Measurements from ENCODE around the gene NANS. TPM values are rescaled to one million over a fixed set of nuclear protein-coding genes. Genes with fewer than 3 reads are reported as not detected.

Gene NANS
- total and polyA plus RNA-seq, 10 of the 15 experiments (the other 5 are each of a cell fraction or from before 2014, with no cell fraction given): 21.0 to 126 (median 52.3) TPM

DNA sequence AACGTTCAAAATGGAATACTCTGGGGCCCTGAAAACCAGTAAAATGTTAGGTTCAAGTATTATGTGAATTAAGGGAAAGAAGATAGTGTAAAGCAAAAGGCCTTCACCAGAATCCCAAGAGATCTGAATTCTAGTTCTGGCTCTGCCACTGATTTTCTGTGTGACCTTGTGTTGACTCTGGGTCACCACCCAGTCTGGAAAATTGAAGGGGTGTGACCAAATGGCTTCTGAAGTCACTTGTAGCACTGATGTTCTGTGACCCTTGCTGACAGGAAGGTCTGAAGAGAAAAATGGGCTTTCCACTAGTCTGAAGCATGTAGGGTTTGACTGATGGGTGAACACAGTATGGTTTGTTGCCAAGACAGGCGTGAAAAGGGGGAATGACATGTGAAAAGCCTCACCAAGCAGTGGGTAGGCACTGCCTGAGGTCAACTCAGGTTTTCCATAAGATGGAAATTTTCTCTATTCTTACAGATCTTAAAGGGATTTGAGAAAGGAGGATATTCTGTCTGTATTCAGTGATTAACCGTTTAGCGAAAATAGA, 40.3 kb upstream of the NANS start:
- Histone ChIP-seq H3K4me1 (ENCODE audit: control insufficient read depth, insufficient read depth, low read length) (no peaks in the 10 kb centered on the region), H4K20me1 (ENCODE audit: control insufficient read depth, insufficient read depth) (no peaks in the 10 kb centered on the region), H3K9ac (ENCODE audit: control insufficient read depth, insufficient read depth, low read length) (no peak overlapping the region), H3K4me3 (no peak overlapping the region), H3K27me3 (replicated peaks in 1 of 2; ENCODE audit: control insufficient read depth in 2 of 2, insufficient read depth in 2 of 2, low read length in 1 of 2) (no peaks in the 10 kb centered on the region), H3K27ac (ENCODE audit: control insufficient read depth, insufficient read depth) (no peak overlapping the region), H3K79me2 (ENCODE audit: control insufficient read depth, insufficient read depth, low read length) (no peaks in the 10 kb centered on the region), H2AFZ (ENCODE audit: control insufficient read depth, low read depth, low read length) (no peak overlapping the region), H3K4me2 (ENCODE audit: control insufficient read depth, insufficient read depth) (no peak overlapping the region), H3K9me3 (replicated peaks; ENCODE audit: control insufficient read depth, insufficient read depth, low read length) (no peaks in the 10 kb centered on the region), H3K36me3 (ENCODE audit: control insufficient read depth in 2 of 2, insufficient read depth in 2 of 2, low read length in 1 of 2) (peaks cover 26 to 32% of the 10 kb centered on the region in 2 experiments)
- FAIRE-seq (no peak), DNase-seq (ENCODE audit: low read depth, low spot score) (no peak), ATAC-seq (no peak)
- BruUV-seq (replicated peaks): no TSS peak
- RAD21 ChIA-PET (ENCODE audit: unreplicated experiment): no interaction called here
- POLR2A ChIA-PET: no interaction called here
- CTCF ChIA-PET: interaction anchor here (1.2 to 1.7 kb wide), 2 partner anchors 9 to 18 kb away, joined by 3 to 7 read pairs; no protein-coding TSS in a partner anchor
- intact Hi-C loops (cut with micrococcal nuclease; ENCODE audit: unreplicated experiment): no loop called here
- in situ Hi-C loops (cut with MboI): no loop called here
- SMC1A ChIA-PET (ENCODE audit: uncharacterized antibody, unreplicated experiment): no interaction called here
- TF ChIP-seq POLR2A (IDR thresholded peaks at IDR 0.05; ENCODE audit: low read depth, low read length) (0 out of 2 replicates have a peak, but pooled peaks have one; percentile 29), POLR2AphosphoS5 (IDR thresholded peaks at IDR 0.05; ENCODE audit: low read length) (peak; percentile 44; the same call in 1 of the 2 replicates), HDGF (IDR thresholded peaks at IDR 0.05) (no peak)
- WGBS (ENCODE audit: insufficient coverage, insufficient replicate concordance, low lambda C conversion rate, missing lambda C conversion rate): 87% methylated on average over 4 of the region's 4 CpGs

DNA sequence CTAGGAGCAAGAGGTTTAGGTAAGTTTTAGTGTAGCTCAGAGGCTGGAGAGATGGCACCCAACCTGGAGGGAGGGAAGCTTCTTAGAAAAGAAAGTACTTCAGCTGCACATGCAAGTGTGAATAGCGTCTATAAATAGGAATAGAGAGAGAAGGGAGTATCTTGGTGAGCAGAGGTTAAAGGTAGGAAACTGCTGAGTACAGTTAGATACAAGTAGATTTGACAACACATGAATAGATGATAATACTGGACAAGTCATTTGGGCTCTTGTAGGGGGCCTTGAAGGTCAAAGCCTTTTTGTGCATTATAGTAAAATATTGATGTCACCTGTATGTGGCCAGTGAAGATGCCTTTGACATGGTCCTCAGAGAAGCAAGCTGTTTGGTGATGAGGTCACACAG, 39.2 kb upstream of the NANS start:
- ATAC-seq (no peak), DNase-seq (ENCODE audit: low read depth, low spot score) (no peak), FAIRE-seq (no peak)
- in situ Hi-C loops (cut with MboI): no loop called here
- ChIA-PET RAD21 (ENCODE audit: unreplicated experiment) (no interaction called here), CTCF (interaction anchor here (1.3 kb wide), 1 partner anchor 94 kb away, joined by 4 read pairs; no protein-coding TSS in a partner anchor), SMC1A (ENCODE audit: uncharacterized antibody, unreplicated experiment) (interaction anchor here (0.7 to 1.4 kb wide), 2 partner anchors 14 to 194 kb away, joined by 3 read pairs; no protein-coding TSS in a partner anchor), POLR2A (interaction anchor here (0.7 kb wide), 1 partner anchor 339 kb away, joined by 3 read pairs; no protein-coding TSS in a partner anchor)
- WGBS (ENCODE audit: insufficient coverage, insufficient replicate concordance, low lambda C conversion rate, missing lambda C conversion rate): 5% methylated on average over 1 of the region's 1 CpG
- intact Hi-C loops (cut with micrococcal nuclease; ENCODE audit: unreplicated experiment): no loop called here
- Histone ChIP-seq H3K79me2 (ENCODE audit: control insufficient read depth, insufficient read depth, low read length) (no peaks in the 10 kb centered on the region), H3K36me3 (ENCODE audit: control insufficient read depth in 2 of 2, insufficient read depth in 2 of 2, low read length in 1 of 2) (peaks cover 26 to 28% of the 10 kb centered on the region in 2 experiments), H3K9me3 (replicated peaks; ENCODE audit: control insufficient read depth, insufficient read depth, low read length) (no peaks in the 10 kb centered on the region), H3K4me3 (no peak overlapping the region), H3K27ac (ENCODE audit: control insufficient read depth, insufficient read depth) (no peak overlapping the region), H2AFZ (ENCODE audit: control insufficient read depth, low read depth, low read length) (no peak overlapping the region), H3K9ac (ENCODE audit: control insufficient read depth, insufficient read depth, low read length) (no peak overlapping the region), H3K4me1 (ENCODE audit: control insufficient read depth, insufficient read depth, low read length) (no peaks in the 10 kb centered on the region), H3K4me2 (ENCODE audit: control insufficient read depth, insufficient read depth) (no peak overlapping the region), H4K20me1 (ENCODE audit: control insufficient read depth, insufficient read depth) (no peaks in the 10 kb centered on the region), H3K27me3 (replicated peaks in 1 of 2; ENCODE audit: control insufficient read depth in 2 of 2, insufficient read depth in 2 of 2, low read length in 1 of 2) (no peaks in the 10 kb centered on the region)
- BruUV-seq (replicated peaks): no TSS peak
- TF ChIP-seq BRCA1 (IDR thresholded peaks at IDR 0.05; ENCODE audit: low read depth, low read length) (no peak), RCOR1 (conservative IDR thresholded peaks at IDR 0.05; ENCODE audit: low read depth, low read length) (no peak), NFYB (IDR thresholded peaks at IDR 0.05; ENCODE audit: insufficient read depth, low read depth, low read length) (no peak), ASH2L (IDR thresholded peaks at IDR 0.05; ENCODE audit: borderline replicate concordance, low read depth) (no peak), CBFB (IDR thresholded peaks at IDR 0.05; ENCODE audit: low read depth) (no peak), ATF7 (IDR thresholded peaks at IDR 0.05; ENCODE audit: low read depth) (no peak), ETV6 (conservative IDR thresholded peaks at IDR 0.05 in 1 of 2, IDR thresholded peaks at IDR 0.05 in 1 of 2; ENCODE audit: borderline replicate concordance in 1 of 2, low read depth in 1 of 2) (no peak), SIX5 (IDR thresholded peaks at IDR 0.05; ENCODE audit: low read depth, low read length, severe bottlenecking) (no peak)
- TF ChIP-seq, protein P1, sequence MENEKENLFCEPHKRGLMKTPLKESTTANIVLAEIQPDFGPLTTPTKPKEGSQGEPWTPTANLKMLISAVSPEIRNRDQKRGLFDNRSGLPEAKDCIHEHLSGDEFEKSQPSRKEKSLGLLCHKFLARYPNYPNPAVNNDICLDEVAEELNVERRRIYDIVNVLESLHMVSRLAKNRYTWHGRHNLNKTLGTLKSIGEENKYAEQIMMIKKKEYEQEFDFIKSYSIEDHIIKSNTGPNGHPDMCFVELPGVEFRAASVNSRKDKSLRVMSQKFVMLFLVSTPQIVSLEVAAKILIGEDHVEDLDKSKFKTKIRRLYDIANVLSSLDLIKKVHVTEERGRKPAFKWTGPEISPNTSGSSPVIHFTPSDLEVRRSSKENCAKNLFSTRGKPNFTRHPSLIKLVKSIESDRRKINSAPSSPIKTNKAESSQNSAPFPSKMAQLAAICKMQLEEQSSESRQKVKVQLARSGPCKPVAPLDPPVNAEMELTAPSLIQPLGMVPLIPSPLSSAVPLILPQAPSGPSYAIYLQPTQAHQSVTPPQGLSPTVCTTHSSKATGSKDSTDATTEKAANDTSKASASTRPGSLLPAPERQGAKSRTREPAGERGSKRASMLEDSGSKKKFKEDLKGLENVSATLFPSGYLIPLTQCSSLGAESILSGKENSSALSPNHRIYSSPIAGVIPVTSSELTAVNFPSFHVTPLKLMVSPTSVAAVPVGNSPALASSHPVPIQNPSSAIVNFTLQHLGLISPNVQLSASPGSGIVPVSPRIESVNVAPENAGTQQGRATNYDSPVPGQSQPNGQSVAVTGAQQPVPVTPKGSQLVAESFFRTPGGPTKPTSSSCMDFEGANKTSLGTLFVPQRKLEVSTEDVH (IDR thresholded peaks at IDR 0.05; ENCODE audit: low read depth, partially characterized antibody): no peak

Data from GM12878 (cell line).